ENCODE results near the gene IZUMO1.
"Not testable (repeated sequence)": the region's sequence is repeated elsewhere in the genome, so short reads cannot be mapped to it uniquely, and the experiment has no call there.

The IZUMO1 gene

DNA sequence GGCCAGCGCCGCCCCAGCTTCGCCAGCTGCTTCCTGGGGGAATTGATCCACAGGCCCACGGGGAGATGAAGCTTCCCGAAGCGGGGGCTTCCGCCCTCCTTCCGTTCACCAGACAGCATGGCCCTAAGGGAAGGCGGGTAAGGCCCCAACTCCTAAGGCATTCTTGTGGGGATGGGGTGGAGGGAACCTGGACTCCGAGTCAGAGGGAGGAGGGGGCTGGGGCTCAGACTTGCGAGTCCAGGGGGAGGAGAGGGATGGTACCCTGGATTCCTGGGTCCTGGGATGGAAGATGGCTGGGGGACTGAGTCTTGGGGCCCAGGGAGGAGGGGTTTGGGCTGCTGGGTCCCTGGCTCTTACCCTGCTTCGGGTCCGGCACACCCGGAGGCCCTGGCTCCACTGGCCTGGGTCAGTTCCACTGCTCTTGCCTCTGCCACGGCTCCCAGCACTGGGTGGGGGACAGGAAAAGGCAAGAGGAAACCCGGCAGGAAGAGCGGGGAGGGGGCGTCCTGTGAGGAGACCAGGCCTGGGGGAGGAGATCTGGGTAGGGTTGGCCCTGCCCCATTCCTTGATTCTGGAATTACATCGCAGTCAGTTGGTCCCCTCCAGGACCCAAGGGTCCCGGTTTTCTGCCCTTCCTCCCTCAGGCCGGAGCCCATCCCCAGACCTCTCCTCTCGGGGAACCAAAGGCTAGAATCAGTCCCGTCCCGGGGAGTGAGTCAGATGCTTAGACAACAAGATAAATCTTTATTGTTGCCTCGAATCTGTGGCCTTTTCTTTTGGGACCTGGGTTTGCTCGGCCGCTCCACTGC is 6.3 kb downstream of the IZUMO1 start, which contains the start of gene RASIP1:
RASIP1 (minus strand) TSS at position 447 of the 809 bp plus-strand sequence; CDS start at position 119, 328 bp downstream.
- DNase-seq (ENCODE audit: extremely low spot score, insufficient read length, low read depth) (no peak), FAIRE-seq (no peak)

GRCh38 chr19:48739404-48740163 is 7.1 kb downstream of the IZUMO1 start:
- FAIRE-seq (no peak), DNase-seq (ENCODE audit: extremely low spot score, insufficient read length, low read depth) (no peak)

GRCh38 chr19:48738557-48739403 is 7.9 kb downstream of the IZUMO1 start:
- DNase-seq (ENCODE audit: extremely low spot score, insufficient read length, low read depth) (peak; percentile 97), FAIRE-seq (peak; percentile 64)

- DNase-seq (ENCODE audit: extremely low spot score, insufficient read length, low read depth) (no peak), FAIRE-seq (no peak)
Observed at GRCh38 chr19:48737360-48737998, 9.2 kb downstream of the IZUMO1 start.

GRCh38 chr19:48735031-48735615 is 11.6 kb downstream of the IZUMO1 start:
- DNase-seq (ENCODE audit: extremely low spot score, insufficient read length, low read depth): no peak
- FAIRE-seq: no peak

GRCh38 chr19:48734625-48735024 is 12.1 kb downstream of the IZUMO1 start:
- no peak for FAIRE-seq
- no peak for DNase-seq (ENCODE audit: extremely low spot score, insufficient read length, low read depth)

DNA sequence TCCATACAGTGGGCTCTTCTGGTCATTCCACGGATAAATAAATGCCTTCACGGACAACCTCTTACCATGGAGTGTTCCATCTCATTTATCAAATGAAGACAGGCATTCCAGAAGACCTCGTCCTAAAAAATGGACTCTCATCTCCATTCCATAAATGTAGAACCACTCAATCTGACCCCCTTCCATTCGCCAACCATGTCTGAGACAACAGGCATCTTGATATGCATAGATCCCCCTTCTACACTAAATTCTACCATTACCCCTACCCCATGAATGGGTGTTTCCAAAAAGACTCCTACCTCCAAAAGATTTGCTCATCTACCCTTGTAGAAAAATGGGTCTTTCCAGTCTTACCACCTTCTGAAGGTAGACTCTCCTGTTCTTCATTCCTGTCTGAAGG is 15.3 kb downstream of the IZUMO1 start:
- no peak for DNase-seq (ENCODE audit: extremely low spot score, insufficient read length, low read depth)
- FAIRE-seq: no peak

GRCh38 chr19:48728911-48729664 is 17.6 kb downstream of the IZUMO1 start:
- FAIRE-seq: no peak
- no peak for DNase-seq (ENCODE audit: extremely low spot score, insufficient read length, low read depth)

DNA sequence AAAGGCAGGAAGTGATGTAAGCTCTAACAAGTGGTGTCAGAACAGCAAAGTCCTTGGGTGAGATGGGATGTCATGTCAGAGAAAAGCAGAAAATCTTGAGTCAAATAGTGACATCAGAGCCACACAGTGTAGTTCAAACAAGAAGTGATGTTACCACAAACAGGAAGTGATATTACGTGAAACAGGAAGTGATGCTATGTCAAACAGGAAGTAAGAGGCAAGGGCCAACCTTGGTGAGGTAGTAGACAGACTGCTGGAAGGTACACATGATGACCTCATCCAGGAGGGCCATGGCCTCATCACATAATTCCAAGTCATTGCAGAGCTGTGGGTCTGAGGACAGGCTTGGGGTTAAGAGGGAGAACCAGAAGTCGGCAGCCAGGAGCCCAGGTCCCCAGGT is 20.2 kb downstream of the IZUMO1 start:
- DNase-seq (ENCODE audit: extremely low spot score, insufficient read length, low read depth): no peak
- no peak for FAIRE-seq

- DNase-seq (ENCODE audit: extremely low spot score, insufficient read length, low read depth) (no peak), FAIRE-seq (no peak)
Observed at GRCh38 chr19:48724796-48725753, 21.6 kb downstream of the IZUMO1 start.

DNA sequence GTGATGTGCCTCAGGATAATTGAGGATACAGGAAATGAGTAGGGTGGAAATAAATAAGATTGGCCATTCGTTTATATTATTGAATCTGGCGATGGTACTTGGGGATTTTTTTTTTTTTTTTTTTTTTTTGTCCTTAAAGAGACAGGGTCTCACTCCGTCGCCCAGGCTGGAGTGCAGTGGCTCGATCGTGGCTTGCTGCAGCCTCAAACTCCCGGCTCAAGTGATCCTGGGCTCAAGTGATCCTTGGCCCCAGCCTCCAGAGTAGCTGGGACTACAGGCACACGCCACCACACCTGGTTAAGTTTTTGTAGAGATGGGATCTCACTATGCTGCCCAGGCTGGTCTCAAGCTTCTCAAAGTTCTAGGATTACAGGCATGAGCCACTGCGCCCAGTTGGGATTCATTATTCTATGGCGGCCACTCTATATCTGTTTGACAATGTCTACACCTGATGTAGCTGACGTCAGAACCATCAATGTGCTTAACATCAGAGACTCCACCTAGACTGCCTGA is 24.5 kb downstream of the IZUMO1 start:
- DNase-seq (ENCODE audit: extremely low spot score, insufficient read length, low read depth): no peak
- no peak for FAIRE-seq

- DNase-seq (ENCODE audit: extremely low spot score, insufficient read length, low read depth) (peak; percentile 84), FAIRE-seq (peak; percentile 99)
Observed at GRCh38 chr19:48720613-48721296, 26.0 kb downstream of the IZUMO1 start.

GRCh38 chr19:48720251-48720612 is 26.5 kb downstream of the IZUMO1 start:
- DNase-seq (ENCODE audit: extremely low spot score, insufficient read length, low read depth) (no peak), FAIRE-seq (no peak)

GRCh38 chr19:48719263-48720171 is 27.2 kb downstream of the IZUMO1 start, which contains the start of gene MAMSTR:
TSS of gene MAMSTR (minus strand) at chr19:48719725. CDS start at chr19:48719031, 694 bp downstream.
- FAIRE-seq (no peak), DNase-seq (ENCODE audit: extremely low spot score, insufficient read length, low read depth) (no peak)

- no peak for DNase-seq (ENCODE audit: extremely low spot score, insufficient read length, low read depth)
- FAIRE-seq: no peak
Observed at GRCh38 chr19:48718711-48719231, 27.9 kb downstream of the IZUMO1 start.

DNA sequence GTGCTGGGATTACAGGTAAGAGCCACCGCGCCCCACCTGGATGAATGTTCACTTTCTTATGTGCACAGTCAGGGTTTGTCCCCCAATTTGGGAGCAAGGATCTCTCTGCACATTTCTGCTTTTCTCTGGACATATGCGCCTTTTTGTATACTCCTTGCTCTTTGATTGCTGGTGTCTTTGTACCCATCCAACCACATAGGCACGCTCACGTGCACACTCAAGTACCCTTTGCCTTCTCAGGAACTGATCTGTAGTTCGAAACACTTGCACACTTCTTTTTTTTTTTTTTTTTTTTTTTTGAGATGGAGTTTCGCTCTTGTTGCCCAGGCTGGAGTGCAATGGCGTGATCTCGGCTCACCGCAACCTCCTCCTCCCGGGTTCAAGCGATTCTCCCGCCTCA is 28.6 kb downstream of the IZUMO1 start:
- FAIRE-seq; DNase-seq (ENCODE audit: extremely low spot score, insufficient read length, low read depth): not testable (repeated sequence)

Measured in GM18507 (cell line).